A549 treated with Mapracorat at 1 μM for 4 hours (cell line): Measurements from ENCODE around the gene LIME1. TPM values are rescaled to one million over a fixed set of nuclear protein-coding genes. Genes with fewer than 3 reads are reported as not detected.

Source experiments
- total RNA-seq: library from RNA; stranded (reverse); fragments of 200-300 nt; extraction: Qiagen RNA extraction; gene quantifications from 5 replicates; pipeline ENCODE4 v1.2.3, GENCODE V29; 2022

LIME1 gene
- total RNA-seq: 5.6 to 12.4 TPM (median 9.3 TPM) in 5 replicates

GRCh38 chr20:63735859-63736718 lies at the start of gene LIME1:
Gene LIME1 (plus strand): TSS chr20:63736664. CDS start chr20:63737550, 886 bp downstream.

GRCh38 chr20:63696628-63697356 lies 39.7 kb upstream of the LIME1 start, which contains the start of gene TNFRSF6B:
Gene TNFRSF6B (plus strand): TSS chr20:63696652. CDS start chr20:63696768, 116 bp downstream.

GRCh38 chr20:63707558-63708300 lies 28.7 kb upstream of the LIME1 start, which contains the start of the genes ARFRP1 and ZGPAT:
Gene ARFRP1 (minus strand): TSS chr20:63707976. CDS start chr20:63707091, 885 bp downstream.
Gene ZGPAT (plus strand): TSS chr20:63708039. CDS start chr20:63708581, 542 bp downstream.

GRCh38 chr20:63739130-63740069 lies 2.9 kb downstream of the LIME1 start, which contains the start of gene SLC2A4RG:
Gene SLC2A4RG (plus strand): TSS chr20:63739776. CDS start chr20:63739913, 137 bp downstream.

Other genes with a start within 250 kb of the LIME1 start
- 132 to 182 TPM (median 150 TPM) in 5 replicates for gene EEF1A2, start 237.6 kb upstream of the LIME1 start, total RNA-seq
- 265 to 337 TPM (median 318 TPM) in 5 replicates for gene PPDPF, start 215.9 kb upstream of the LIME1 start, total RNA-seq
- 2.4 to 3.6 TPM (median 3.1 TPM) in 5 replicates for gene PTK6, start 199.3 kb upstream of the LIME1 start, total RNA-seq
- gene SRMS, start 188.9 kb upstream of the LIME1 start, total RNA-seq: 0.10 to 0.16 TPM in 2 of 5 replicates, not detected in the others
- 0.18 to 0.46 TPM (median 0.25 TPM) in 5 replicates for gene FNDC11, start 182.5 kb upstream of the LIME1 start, total RNA-seq
- 15.8 to 24.2 TPM (median 22.2 TPM) in 5 replicates for gene HELZ2, start 162.4 kb upstream of the LIME1 start, total RNA-seq
- 7.9 to 10.7 TPM (median 9.8 TPM) in 5 replicates for gene GMEB2, start 109.6 kb upstream of the LIME1 start, total RNA-seq
- gene STMN3, start 83.2 kb upstream of the LIME1 start, total RNA-seq: 7.7 to 11.7 TPM (median 9.6 TPM) in 5 replicates
- gene RTEL1, start 78.4 kb upstream of the LIME1 start, total RNA-seq: 3.4 to 10.0 TPM (median 7.0 TPM) in 5 replicates
- 0.35 to 1.5 TPM (median 0.93 TPM) in 5 replicates for gene TNFRSF6B, start 40.0 kb upstream of the LIME1 start, total RNA-seq
- 30.6 to 40.0 TPM (median 36.2 TPM) in 5 replicates for gene ARFRP1, start 28.7 kb upstream of the LIME1 start, total RNA-seq
- gene ZGPAT, start 28.6 kb upstream of the LIME1 start, total RNA-seq: 22.0 to 30.9 TPM (median 26.9 TPM) in 5 replicates
- gene SLC2A4RG, start 3.1 kb downstream of the LIME1 start, total RNA-seq: 55.9 to 105 TPM (median 96.0 TPM) in 5 replicates
- gene ZBTB46, start 94.6 kb downstream of the LIME1 start, total RNA-seq: 0.75 to 1.1 TPM (median 0.92 TPM) in 5 replicates
- not detected in 5 replicates for gene ABHD16B, start 124.8 kb downstream of the LIME1 start, total RNA-seq
- 126 to 137 TPM (median 132 TPM) in 5 replicates for gene TPD52L2, start 128.6 kb downstream of the LIME1 start, total RNA-seq
- gene DNAJC5, start 158.5 kb downstream of the LIME1 start, total RNA-seq: 22.6 to 29.0 TPM (median 28.3 TPM) in 5 replicates
- gene UCKL1, start 219.8 kb downstream of the LIME1 start, total RNA-seq: 25.1 to 39.5 TPM (median 33.0 TPM) in 5 replicates
- 9.0 to 13.6 TPM (median 12.2 TPM) in 5 replicates for gene ZNF512B, start 233.3 kb downstream of the LIME1 start, total RNA-seq
- gene SAMD10, start 243.0 kb downstream of the LIME1 start, total RNA-seq: not detected in 5 replicates
- 49.2 to 55.6 TPM (median 53.8 TPM) in 5 replicates for gene PRPF6, start 244.5 kb downstream of the LIME1 start, total RNA-seq